PC-9 (cell line): ENCODE data around the gene ZNF384. TPM values are rescaled to one million over a fixed set of nuclear protein-coding genes. Genes with fewer than 3 reads are reported as not detected.

Experiments
- BruUV-seq: library from RNA; stranded (reverse); fragments of 400-500 nt; replicated peaks from 2 replicates; lab custom pipeline; 2021; lab: Mats Ljungman, UMichigan
- CTCF ChIA-PET: fragments of 300-600 bp; sonication (Branson Sonifier 250); formaldehyde crosslinking; loops from one replicate; lab custom pipeline; 2022; ENCODE audit warnings: antibody characterized with exemption; lab: Charles Lee
- POLR2A ChIA-PET: fragments of 300-600 bp; sonication (Branson Sonifier 250); formaldehyde crosslinking; loops from one replicate; lab custom pipeline; 2022; ENCODE audit warnings: antibody characterized with exemption; ENCODE audit not compliant: unreplicated experiment; lab: Charles Lee
- DNase-seq, 2 experiments: peaks; one replicate each; pipeline versions ENCODE4 v3.0.0 to v3.0.0-alpha.2; 2015 to 2022; ENCODE audit warnings: mixed read lengths in 1 of 2
- H2AFZ ChIP-seq: fragments of 200-600 bp; sonication (generic); 2 replicates; pipeline ENCODE4 v1.8.1; 2017; ENCODE audit warnings: antibody characterized with exemption
- H3F3A ChIP-seq: fragments of 200-600 bp; sonication (generic); 2 replicates; pipeline ENCODE4 v1.8.1; 2017; ENCODE audit warnings: antibody characterized with exemption, mild to moderate bottlenecking, low read depth; ENCODE audit not compliant: insufficient read depth
- H3K27ac ChIP-seq: fragments of 200-600 bp; sonication (generic); 2 replicates; pipeline ENCODE4 v1.6.1; 2016; ENCODE audit warnings: mixed run types
- H3K27me3 ChIP-seq: fragments of 200-600 bp; sonication (generic); 2 replicates; pipeline ENCODE4 v1.6.1; 2016; ENCODE audit warnings: low read depth, mixed run types; ENCODE audit not compliant: insufficient read depth
- H3K36me3 ChIP-seq: fragments of 200-600 bp; sonication (generic); 2 replicates; pipeline ENCODE4 v1.6.1; 2016; ENCODE audit warnings: low read depth, mixed run types
- H3K4me1 ChIP-seq: fragments of 200-600 bp; sonication (generic); replicated peaks from 2 replicates; pipeline ENCODE4 v1.6.1; 2016; ENCODE audit warnings: mixed run types; ENCODE audit not compliant: insufficient read depth
- H3K4me2 ChIP-seq: fragments of 200-600 bp; sonication (generic); 2 replicates; pipeline ENCODE4 v1.6.1; 2017; ENCODE audit warnings: mixed run types
- H3K4me3 ChIP-seq: fragments of 200-600 bp; sonication (generic); 2 replicates; pipeline ENCODE4 v1.6.1; 2016; ENCODE audit warnings: mixed run types
- H3K79me2 ChIP-seq: fragments of 200-600 bp; sonication (generic); 2 replicates; pipeline ENCODE4 v1.6.1; 2017; ENCODE audit warnings: low read depth, mixed run types
- H3K9me2 ChIP-seq: fragments of 200-600 bp; sonication (generic); 2 replicates; pipeline ENCODE4 v1.8.1; 2017; ENCODE audit warnings: mild to moderate bottlenecking; ENCODE audit not compliant: insufficient read depth
- H3K9me3 ChIP-seq: fragments of 200-600 bp; sonication (generic); 2 replicates; pipeline ENCODE4 v1.8.1; 2016; ENCODE audit warnings: low read depth; ENCODE audit not compliant: insufficient read depth
- H4K20me1 ChIP-seq: fragments of 200-600 bp; sonication (generic); 2 replicates; pipeline ENCODE4 v1.8.1; 2017; ENCODE audit not compliant: insufficient read depth
- CTCF ChIP-seq: fragments of 200-600 bp; sonication (generic); conservative IDR thresholded peaks from 2 replicates; pipeline ENCODE4 v1.6.1; 2017; ENCODE audit warnings: mixed run types, antibody characterized with exemption, mild to moderate bottlenecking, moderate library complexity
- EZH2 ChIP-seq: fragments of 200-600 bp; sonication (generic); IDR thresholded peaks from 2 replicates; pipeline ENCODE4 v1.8.0; 2017; ENCODE audit warnings: antibody characterized with exemption, low read depth
- intact Hi-C: fragments of 100-400 bp; cut with micrococcal nuclease; formaldehyde crosslinking; loops from one replicate; pipeline ENCODE4 v1.10.0; 2022; ENCODE audit not compliant: unreplicated experiment
- total RNA-seq: library from RNA; stranded (reverse); gene quantifications from 2 replicates; pipeline ENCODE4 v1.2.3, GENCODE V29; 2021

Gene ZNF384
- total RNA-seq, 1 experiment from 2014 or later = 106 TPM

- no peak overlapping the region for H3K27ac ChIP-seq
- no peaks in the 10 kb centered on the region for H3K9me2 ChIP-seq
- no peaks in the 10 kb centered on the region for H4K20me1 ChIP-seq
- peaks cover 4% of the 10 kb centered on the region; the same call in 1 of the 2 replicates for H3K9me3 ChIP-seq
- no peaks in the 10 kb centered on the region; the same call in 1 of the 2 replicates for H3K27me3 ChIP-seq
- no peak overlapping the region for H2AFZ ChIP-seq
- H3K4me1 ChIP-seq = peaks cover 22% of the 10 kb centered on the region
- ChIA-PET POLR2A (no interaction called here), CTCF (interaction anchor here (0.6 kb wide), 2 partner anchors 139 to 280 kb away, joined by 5 to 14 read pairs; no protein-coding TSS in a partner anchor)
- no TSS peak for BruUV-seq
- no peaks in the 10 kb centered on the region for H3K36me3 ChIP-seq
- no peak overlapping the region for H3K4me2 ChIP-seq
- peaks cover 8% of the 10 kb centered on the region; the same call in 1 of the 2 replicates for H3F3A ChIP-seq
- H3K4me3 ChIP-seq = no peak overlapping the region
- intact Hi-C loops = no loop called here
- DNase-seq = no peak
- no peaks in the 10 kb centered on the region for H3K79me2 ChIP-seq
- no peak for TF ChIP-seq EZH2
- no peak for TF ChIP-seq CTCF
These were observed 49.9 kb downstream of the ZNF384 start for GRCh38 chr12:6639151-6639801.

DNA sequence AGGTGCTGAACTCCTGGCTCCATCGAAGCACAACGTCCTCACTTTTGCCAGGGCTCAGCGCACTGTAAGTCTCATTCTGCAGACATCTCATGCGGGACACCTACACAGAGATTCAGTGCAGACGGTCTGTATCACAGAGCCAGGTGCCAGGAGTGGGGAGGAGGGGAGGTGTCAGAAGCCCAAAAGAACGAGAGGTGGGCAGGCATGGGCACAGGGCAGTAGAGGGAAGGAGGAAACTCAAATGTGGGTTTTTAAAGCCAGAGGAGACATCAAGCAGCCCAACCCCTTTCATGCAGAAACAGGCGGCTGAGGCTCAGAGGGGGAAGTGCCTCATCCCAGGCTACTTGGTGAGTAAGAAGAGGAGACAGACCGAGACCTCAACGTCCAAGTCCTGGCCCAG is 50.9 kb downstream of the ZNF384 start:
- no peaks in the 10 kb centered on the region for H3K79me2 ChIP-seq
- no peaks in the 10 kb centered on the region; the same call in 1 of the 2 replicates for H3K27me3 ChIP-seq
- no peaks in the 10 kb centered on the region for H3K9me2 ChIP-seq
- ChIA-PET CTCF (no interaction called here), POLR2A (no interaction called here)
- intact Hi-C loops = no loop called here
- no peaks in the 10 kb centered on the region for H3K36me3 ChIP-seq
- no peak for TF ChIP-seq EZH2
- TF ChIP-seq CTCF = no peak
- H3F3A ChIP-seq = peaks cover 8% of the 10 kb centered on the region; the same call in 1 of the 2 replicates
- DNase-seq = no peak
- no peak overlapping the region for H3K4me3 ChIP-seq
- H4K20me1 ChIP-seq = no peaks in the 10 kb centered on the region
- peaks cover 22% of the 10 kb centered on the region for H3K4me1 ChIP-seq
- no peak overlapping the region for H2AFZ ChIP-seq
- H3K4me2 ChIP-seq = no peak overlapping the region
- no peak overlapping the region for H3K27ac ChIP-seq
- H3K9me3 ChIP-seq = no peaks in the 10 kb centered on the region
- BruUV-seq = no TSS peak

DNA sequence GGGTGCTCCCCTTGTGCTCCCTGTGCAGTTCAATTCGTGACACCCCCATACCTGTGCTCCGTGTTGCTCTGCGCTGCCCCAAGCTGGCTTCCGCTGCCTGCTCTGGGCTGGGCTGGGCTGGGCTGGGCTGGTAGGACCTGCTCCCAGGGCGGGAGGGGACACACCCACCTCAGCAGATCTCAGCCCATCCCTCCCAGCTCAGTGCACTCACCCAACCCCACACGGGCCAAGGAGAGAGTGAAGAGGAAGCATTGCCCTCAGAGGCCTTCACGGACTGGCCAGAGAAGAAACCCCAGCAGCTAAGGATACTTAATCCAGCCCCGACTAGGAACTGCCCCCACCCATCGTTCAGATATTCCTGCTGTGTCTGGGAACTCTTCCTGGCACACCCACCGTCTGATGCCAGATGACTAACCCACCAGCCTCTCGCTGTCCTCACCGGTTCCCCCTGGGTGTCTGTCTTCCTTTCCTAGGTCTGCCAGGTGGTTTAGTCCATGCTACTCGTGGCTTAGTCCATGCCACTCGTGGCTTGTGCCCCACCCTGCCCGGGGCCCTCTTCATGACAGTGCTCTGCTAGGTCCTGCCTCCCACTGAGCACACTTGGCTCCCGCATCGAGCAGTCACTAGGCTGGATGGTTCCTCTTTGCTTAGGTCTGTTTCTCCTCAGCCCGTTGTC is 53.2 kb downstream of the ZNF384 start, which contains the start of gene LPAR5:
Gene LPAR5, minus strand, starts transcription at position 104 of the 676 bp plus-strand sequence. CDS start 14,711 bp downstream, outside the sequence.
- Histone ChIP-seq H2AFZ (peak within 1 kb of the TSS; percentile 80), H3F3A (peaks cover 8% of the 10 kb centered on the region; the same call in 1 of the 2 replicates), H3K9me3 (no peaks in the 10 kb centered on the region), H3K27ac (peak within 1 kb of the TSS; percentile 38), H3K36me3 (no peaks in the 10 kb centered on the region), H3K4me3 (peak within 1 kb of the TSS; percentile 48; the same call in 1 of the 2 replicates), H4K20me1 (no peaks in the 10 kb centered on the region), H3K4me1 (peaks cover 22% of the 10 kb centered on the region), H3K27me3 (no peaks in the 10 kb centered on the region), H3K4me2 (peak within 1 kb of the TSS; percentile 83), H3K9me2 (no peaks in the 10 kb centered on the region), H3K79me2 (no peaks in the 10 kb centered on the region)
- intact Hi-C loops = loop anchor here (1.0 to 2.0 kb wide), 3 partner anchors 27 to 117 kb away; partner anchors contain the start of genes ING4, MLF2 and ZNF384
- no peak for TF ChIP-seq CTCF
- TF ChIP-seq EZH2 = no peak
- BruUV-seq = TSS peak; percentile 95
- ChIA-PET CTCF (interaction anchor here (0.5 to 1.0 kb wide), 5 partner anchors 10 to 1092 kb away, joined by 3 to 11 read pairs (median 4); no protein-coding TSS in a partner anchor), POLR2A (interaction anchor here (0.5 to 1.3 kb wide), 13 partner anchors 21 to 310 kb away, joined by 3 to 19 read pairs (median 7); partner anchors contain the start of genes C12orf57, VAMP1 and ZNF384)
- peak; percentile 84 to 91 for DNase-seq
